Dedifferentiated amniotic fluid mesenchymal stem cell (primary cell): ENCODE measurements around the gene GCLM.
A peak's percentile ranks its signal among the peaks of the same experiment; 100 is the strongest.

Experiments
- DNase-seq: peaks from one replicate; pipeline ENCODE4 v3.0.0-alpha.2; 2016; ENCODE audit errors: extremely low spot score

The GCLM gene

GRCh38 chr1:93846992-93847810 lies 62.0 kb downstream of the GCLM start:
- peak; percentile 68 for DNase-seq

- peak; percentile 78 for DNase-seq
Measured at GRCh38 chr1:93846206-93846991, 62.8 kb downstream of the GCLM start.

GRCh38 chr1:93845538-93846205 lies 63.6 kb downstream of the GCLM start:
- DNase-seq: peak; percentile 82

GRCh38 chr1:93844262-93845045 lies 64.8 kb downstream of the GCLM start:
- peak; percentile 83 for DNase-seq

GRCh38 chr1:93842750-93843500 lies 66.3 kb downstream of the GCLM start:
- no peak for DNase-seq

- no peak for DNase-seq
Measured at GRCh38 chr1:93841771-93842170, 67.5 kb downstream of the GCLM start.

- DNase-seq: no peak
Measured at GRCh38 chr1:93840956-93841482, 68.2 kb downstream of the GCLM start.

- no peak for DNase-seq
Measured at GRCh38 chr1:93839753-93840152, 69.5 kb downstream of the GCLM start.

- no peak for DNase-seq
Measured at GRCh38 chr1:93839307-93839706, 69.9 kb downstream of the GCLM start.

GRCh38 chr1:93837961-93838360 lies 71.3 kb downstream of the GCLM start:
- DNase-seq: no peak
